Trophoblast cell (in vitro differentiated cells and primary cell): ENCODE results near the gene GPATCH3.

Experiments used
- DNase-seq, 2 donors: peaks; one replicate each; pipeline ENCODE4 v3.0.0-alpha.2; 2016
- H2AFZ ChIP-seq: 2 replicates; pipeline ENCODE4 v1.6.1; 2013; ENCODE audit warnings: low read length, moderate library complexity, mild to moderate bottlenecking; ENCODE audit not compliant: insufficient read depth, poor library complexity
- H2AK5ac ChIP-seq: 2 replicates; pipeline ENCODE4 v1.6.1; 2013; ENCODE audit warnings: mild to moderate bottlenecking, low read length
- H2BK120ac ChIP-seq: 2 replicates; pipeline ENCODE4 v1.6.1; 2013; ENCODE audit warnings: low read length, mild to moderate bottlenecking, moderate library complexity; ENCODE audit not compliant: insufficient read depth, poor library complexity
- H2BK12ac ChIP-seq: 2 replicates; pipeline ENCODE4 v1.6.1; 2013; ENCODE audit warnings: mild to moderate bottlenecking, low read length, moderate library complexity
- H2BK5ac ChIP-seq: 2 replicates; pipeline ENCODE4 v1.6.1; 2013; ENCODE audit warnings: low read length, low read depth, moderate library complexity, mild to moderate bottlenecking; ENCODE audit not compliant: poor library complexity
- H3K14ac ChIP-seq: 2 replicates; pipeline ENCODE4 v1.6.1; 2013; ENCODE audit warnings: mild to moderate bottlenecking, low read length
- H3K18ac ChIP-seq: 2 replicates; pipeline ENCODE4 v1.6.1; 2013; ENCODE audit warnings: mild to moderate bottlenecking, low read length
- H3K23ac ChIP-seq: 2 replicates; pipeline ENCODE4 v1.6.1; 2013; ENCODE audit warnings: low read length
- H3K27ac ChIP-seq: 2 replicates; pipeline ENCODE4 v1.5.1; 2013; ENCODE audit warnings: low read depth, mild to moderate bottlenecking, inconsistent platforms, low read length, moderate library complexity
- H3K27me3 ChIP-seq: 2 replicates; pipeline ENCODE4 v1.6.1; 2013; ENCODE audit warnings: inconsistent platforms, mild to moderate bottlenecking, low read length, moderate library complexity; ENCODE audit not compliant: insufficient read depth
- H3K36me3 ChIP-seq, 2 experiments: 1 replicate in 1 of 2; 2 replicates in 1 of 2; pipeline ENCODE4 v1.6.1; 2013; ENCODE audit warnings: low read length in 2 of 2, mild to moderate bottlenecking in 2 of 2, moderate library complexity in 1 of 2; ENCODE audit not compliant: insufficient read depth in 2 of 2, control insufficient read depth in 1 of 2
- H3K4ac ChIP-seq: 2 replicates; pipeline ENCODE4 v1.6.1; 2013; ENCODE audit warnings: low read depth, mild to moderate bottlenecking, low read length, moderate library complexity
- H3K4me1 ChIP-seq, 2 experiments: 1 replicate in 1 of 2; 2 replicates in 1 of 2; pipeline ENCODE4 v1.6.1; 2013; ENCODE audit warnings: low read length in 2 of 2, mild to moderate bottlenecking in 2 of 2, moderate library complexity in 1 of 2; ENCODE audit not compliant: insufficient read depth in 2 of 2, control insufficient read depth in 1 of 2
- H3K4me2 ChIP-seq: 2 replicates; pipeline ENCODE4 v1.6.1; 2013; ENCODE audit warnings: inconsistent platforms, mild to moderate bottlenecking, low read length, moderate library complexity
- H3K4me3 ChIP-seq: 2 replicates; pipeline ENCODE4 v1.5.1; 2013; ENCODE audit warnings: mild to moderate bottlenecking, low read depth, low read length, inconsistent platforms
- H3K79me1 ChIP-seq: one replicate; pipeline ENCODE4 v1.6.1; 2013; ENCODE audit warnings: low read length
- H3K79me2 ChIP-seq: 2 replicates; pipeline ENCODE4 v1.6.1; 2013; ENCODE audit warnings: low read length, mild to moderate bottlenecking; ENCODE audit not compliant: control insufficient read depth, insufficient read depth, poor library complexity
- H3K9ac ChIP-seq: 2 replicates; pipeline ENCODE4 v1.6.1; 2013; ENCODE audit warnings: mild to moderate bottlenecking, low read length
- H3K9me3 ChIP-seq: 2 replicates; pipeline ENCODE4 v1.6.1; 2013; ENCODE audit warnings: low read depth, mild to moderate bottlenecking, control low read depth, inconsistent platforms, low read length; ENCODE audit not compliant: insufficient read depth
- H4K12ac ChIP-seq: 2 replicates; pipeline ENCODE4 v1.6.1; 2013; ENCODE audit warnings: low read depth, mild to moderate bottlenecking, low read length, moderate library complexity
- H4K8ac ChIP-seq: 2 replicates; pipeline ENCODE4 v1.6.1; 2013; ENCODE audit warnings: low read depth, mild to moderate bottlenecking, low read length, moderate library complexity
- H4K91ac ChIP-seq: one replicate; pipeline ENCODE4 v1.6.1; 2013; ENCODE audit warnings: low read depth, mild to moderate bottlenecking, low read length, moderate library complexity
- WGBS: extraction: QIAGEN DNeasy Blood & Tissue Kit; methylation state at CpG from one replicate; pipeline ENCODE4 v1.1.7; 2013; ENCODE audit warnings: missing lambda C conversion rate; ENCODE audit not compliant: insufficient read length, insufficient coverage; ENCODE audit errors: extremely low coverage; 5-methylcytosine and 5-hydroxymethylcytosine counted together

GPATCH3 gene

GRCh38 chr1:26941311-26941710, 41.0 kb upstream of the GPATCH3 start:
- Histone ChIP-seq H4K12ac (no peak overlapping the region), H3K36me3 (peaks cover 46 to 57% of the 10 kb centered on the region in 2 experiments), H2BK120ac (no peak overlapping the region), H3K27ac (no peak overlapping the region), H2BK5ac (no peak overlapping the region), H3K14ac (no peak overlapping the region), H3K18ac (no peak overlapping the region), H3K4ac (no peak overlapping the region), H3K9me3 (peaks cover 1% of the 10 kb centered on the region), H3K27me3 (no peaks in the 10 kb centered on the region), H3K79me2 (no peaks in the 10 kb centered on the region), H3K4me1 (no peaks in the 10 kb centered on the region), H2BK12ac (no peak overlapping the region), H3K4me3 (no peak overlapping the region), H4K91ac (no peak overlapping the region), H2AFZ (no peak overlapping the region), H3K4me2 (no peak overlapping the region), H3K9ac (no peak overlapping the region), H3K23ac (no peak overlapping the region), H3K79me1 (no peaks in the 10 kb centered on the region), H2AK5ac (no peak overlapping the region), H4K8ac (no peak overlapping the region)
- WGBS: no CpG with 5 or more reads among the region's 10 CpGs
- DNase-seq: no peak

- H3K23ac ChIP-seq: no peak overlapping the region
- H3K79me2 ChIP-seq: no peaks in the 10 kb centered on the region
- no peak overlapping the region for H4K12ac ChIP-seq
- no peak overlapping the region for H3K4ac ChIP-seq
- H3K9ac ChIP-seq: no peak overlapping the region
- H2BK120ac ChIP-seq: no peak overlapping the region
- H2AK5ac ChIP-seq: no peak overlapping the region
- no peak overlapping the region for H3K4me3 ChIP-seq
- H2BK5ac ChIP-seq: no peak overlapping the region
- H3K4me1 ChIP-seq: no peaks in the 10 kb centered on the region
- no peak overlapping the region for H2BK12ac ChIP-seq
- H2AFZ ChIP-seq: no peak overlapping the region
- DNase-seq: no peak
- no peak overlapping the region for H4K8ac ChIP-seq
- H3K9me3 ChIP-seq: peaks cover under 1% of the 10 kb centered on the region
- no peak overlapping the region for H3K4me2 ChIP-seq
- no peak overlapping the region for H3K18ac ChIP-seq
- H3K79me1 ChIP-seq: no peaks in the 10 kb centered on the region
- H3K36me3 ChIP-seq: peaks cover 28 to 45% of the 10 kb centered on the region in 2 experiments
- H3K14ac ChIP-seq: no peak overlapping the region
- H3K27me3 ChIP-seq: no peaks in the 10 kb centered on the region
- no CpG with 5 or more reads among the region's 2 CpGs for WGBS
- no peak overlapping the region for H3K27ac ChIP-seq
- no peak overlapping the region for H4K91ac ChIP-seq
Measured at GRCh38 chr1:26938659-26939025, 38.4 kb upstream of the GPATCH3 start.

- Histone ChIP-seq H3K79me2 (no peaks in the 10 kb centered on the region), H3K9me3 (no peaks in the 10 kb centered on the region), H3K14ac (no peak overlapping the region), H2BK12ac (no peak overlapping the region), H3K23ac (no peak overlapping the region), H3K79me1 (no peaks in the 10 kb centered on the region), H4K91ac (no peak overlapping the region), H2BK120ac (no peak overlapping the region), H3K4me1 (no peaks in the 10 kb centered on the region), H2AK5ac (no peak overlapping the region), H4K8ac (no peak overlapping the region), H3K9ac (no peak overlapping the region), H2BK5ac (no peak overlapping the region), H3K4me3 (no peak overlapping the region), H2AFZ (no peak overlapping the region), H3K27me3 (no peaks in the 10 kb centered on the region), H3K4me2 (no peak overlapping the region), H3K27ac (no peak overlapping the region), H3K36me3 (peaks cover 28 to 40% of the 10 kb centered on the region in 2 experiments), H4K12ac (no peak overlapping the region), H3K18ac (no peak overlapping the region), H3K4ac (no peak overlapping the region)
- WGBS: no CpG with 5 or more reads among the region's 4 CpGs
- no peak for DNase-seq
Measured at GRCh38 chr1:26938004-26938658, 37.9 kb upstream of the GPATCH3 start.

- Histone ChIP-seq H3K9me3 (no peaks in the 10 kb centered on the region), H3K9ac (no peak overlapping the region), H4K12ac (no peak overlapping the region), H4K8ac (no peak overlapping the region), H3K14ac (no peak overlapping the region), H3K27ac (no peak overlapping the region), H2BK5ac (no peak overlapping the region), H3K23ac (no peak overlapping the region), H3K4me2 (no peak overlapping the region), H3K4ac (no peak overlapping the region), H3K79me2 (no peaks in the 10 kb centered on the region), H2BK120ac (no peak overlapping the region), H2AFZ (no peak overlapping the region), H3K18ac (no peak overlapping the region), H3K4me1 (no peaks in the 10 kb centered on the region), H3K4me3 (no peak overlapping the region), H4K91ac (no peak overlapping the region), H3K79me1 (no peaks in the 10 kb centered on the region), H3K36me3 (peaks cover 20 to 29% of the 10 kb centered on the region in 2 experiments), H2AK5ac (no peak overlapping the region), H3K27me3 (no peaks in the 10 kb centered on the region), H2BK12ac (no peak overlapping the region)
- DNase-seq: no peak
- WGBS: no CpG with 5 or more reads among the region's 6 CpGs
Measured at GRCh38 chr1:26936823-26937222, 36.6 kb upstream of the GPATCH3 start.
